GM12864 (cell line): Measurements from ENCODE around the gene CD80.

Experiments
- DNase-seq: peaks from one replicate; pipeline ENCODE4 v3.0.0-alpha.2; 2011; ENCODE audit warnings: low read depth
- H3K4me3 ChIP-seq: 2 replicates; pipeline ENCODE4 v1.5.1; 2011; ENCODE audit warnings: mild to moderate bottlenecking, low read depth, low read length, control low read depth
- CTCF ChIP-seq: IDR thresholded peaks from 2 replicates; pipeline ENCODE4 v1.5.1; 2011; ENCODE audit warnings: low read depth, mild to moderate bottlenecking, moderate library complexity, low read length, control low read depth, inconsistent platforms; ENCODE audit errors: missing control alignments

CD80 gene

GRCh38 chr3:119500901-119501300 is 58.5 kb downstream of the CD80 start:
- DNase-seq = no peak
- no peak overlapping the region; the same call in 1 of the 2 replicates for H3K4me3 ChIP-seq
- no peak for TF ChIP-seq CTCF

DNA sequence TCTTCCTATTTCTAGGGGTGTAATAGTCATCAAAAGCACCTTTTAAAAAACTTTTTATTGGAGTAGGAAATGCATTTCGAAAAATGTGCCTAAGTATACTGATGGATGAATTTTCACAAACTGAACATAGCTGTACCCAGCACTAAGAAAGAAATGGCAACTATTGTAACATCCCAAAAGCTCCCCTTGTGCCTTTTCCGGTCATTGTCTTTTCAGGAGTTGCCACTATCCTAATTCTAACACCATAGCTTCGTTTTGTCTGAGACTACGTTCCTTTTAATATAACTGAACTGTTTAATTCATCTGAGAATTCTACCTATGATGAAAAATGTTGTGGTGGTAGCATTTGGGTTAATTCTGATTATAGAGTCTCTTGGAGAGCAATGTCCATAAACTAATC is 59.1 kb downstream of the CD80 start:
- DNase-seq = no peak
- peak overlapping the region; percentile 28 for H3K4me3 ChIP-seq
- TF ChIP-seq CTCF = no peak

DNA sequence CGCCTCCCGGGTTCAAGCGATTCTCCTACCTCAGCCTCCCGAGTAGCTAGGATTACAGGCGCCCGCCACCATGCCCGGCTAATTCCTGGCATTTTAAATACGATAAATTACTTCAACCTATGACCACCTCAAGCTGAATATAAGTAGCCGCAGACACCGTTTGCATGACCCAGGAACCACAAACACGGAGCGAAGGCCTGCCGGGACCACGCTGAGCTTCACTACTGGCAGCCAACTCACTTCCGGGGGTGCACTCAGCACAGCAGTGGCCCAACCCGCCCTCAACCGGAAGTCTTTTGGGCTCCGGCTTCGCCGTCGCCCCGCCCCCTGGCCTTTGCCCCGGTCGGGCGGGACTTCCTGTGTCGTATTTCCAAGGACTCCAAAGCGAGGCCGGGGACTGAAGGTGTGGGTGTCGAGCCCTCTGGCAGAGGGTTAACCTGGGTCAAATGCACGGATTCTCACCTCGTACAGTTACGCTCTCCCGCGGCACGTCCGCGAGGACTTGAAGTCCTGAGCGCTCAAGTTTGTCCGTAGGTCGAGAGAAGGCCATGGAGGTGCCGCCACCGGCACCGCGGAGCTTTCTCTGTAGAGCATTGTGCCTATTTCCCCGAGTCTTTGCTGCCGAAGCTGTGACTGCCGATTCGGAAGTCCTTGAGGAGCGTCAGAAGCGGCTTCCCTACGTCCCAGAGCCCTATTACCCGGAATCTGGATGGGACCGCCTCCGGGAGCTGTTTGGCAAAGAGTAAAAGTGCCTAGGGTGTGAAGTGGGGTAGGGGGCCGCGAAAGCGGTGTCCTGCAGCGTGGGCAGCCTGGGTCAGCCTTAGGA is 61.0 kb downstream of the CD80 start, which contains the start of gene TIMMDC1:
Gene TIMMDC1, plus strand, starts transcription at position 362 of the 826 bp plus-strand sequence. Its CDS starts 187 bp downstream, at position 549.
- peak; percentile 94 for DNase-seq
- no peak for TF ChIP-seq CTCF
- peak within 1 kb of the TSS; percentile 95 for H3K4me3 ChIP-seq

- TF ChIP-seq CTCF = no peak
- no peak for DNase-seq
- peak overlapping the region; percentile 95 for H3K4me3 ChIP-seq
These were observed 61.6 kb downstream of the CD80 start for GRCh38 chr3:119497820-119498185.

DNA sequence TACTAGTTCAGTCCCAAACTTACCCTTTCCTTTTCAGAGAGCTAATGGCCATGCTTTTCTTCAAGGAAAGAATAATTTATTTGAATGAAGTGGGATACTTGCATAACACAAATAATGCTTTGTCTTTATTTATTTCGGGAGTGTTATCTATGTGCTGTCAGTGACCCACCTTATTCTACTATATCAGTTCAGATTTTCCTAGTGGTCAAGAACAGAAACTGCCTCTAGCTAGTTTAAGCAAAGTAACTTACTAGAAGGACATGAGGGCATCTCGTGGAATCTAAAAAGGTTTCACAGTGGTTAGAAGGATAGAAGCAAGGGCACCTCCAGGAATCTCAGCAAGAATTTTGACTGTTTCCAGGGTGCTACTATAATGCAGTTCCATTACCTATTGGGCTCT is 64.8 kb downstream of the CD80 start:
- H3K4me3 ChIP-seq = no peak overlapping the region
- DNase-seq = no peak
- peak; percentile 20 for TF ChIP-seq CTCF

- H3K4me3 ChIP-seq = no peak overlapping the region
- DNase-seq = no peak
- TF ChIP-seq CTCF = no peak
These were observed 66.6 kb downstream of the CD80 start for GRCh38 chr3:119492810-119493209.

GRCh38 chr3:119492128-119492527 is 67.3 kb downstream of the CD80 start:
- TF ChIP-seq CTCF = no peak
- DNase-seq = no peak
- no peak overlapping the region for H3K4me3 ChIP-seq
